ENCODE measurements around the gene OTOP2. TPM values are rescaled to one million over a fixed set of nuclear protein-coding genes. Genes with fewer than 3 reads are reported as not detected.

OTOP2 gene
- total and polyA plus RNA-seq, 9 of the 15 experiments (the other 6 are each of a cell fraction or from before 2014, with no cell fraction given), result 0.04 to 0.36 (median 0.14) TPM; not detected in 1

GRCh38 chr17:74923538-74924249 lies 379 bp upstream of the OTOP2 start (continued):
- TF ChIP-seq RUNX1 (IDR thresholded peaks at IDR 0.05; ENCODE audit: low read depth) (no peak), GTF2A2 (tag; IDR thresholded peaks at IDR 0.05) (no peak), MAFK (IDR thresholded peaks at IDR 0.05; ENCODE audit: low read length) (no peak), ZNF175 (CRISPR knock-in tag; IDR thresholded peaks at IDR 0.05; ENCODE audit: low read depth) (no peak), BDP1 (IDR thresholded peaks at IDR 0.05; ENCODE audit: insufficient read depth, insufficient read length) (no peak), ASH1L (IDR thresholded peaks at IDR 0.05; ENCODE audit: borderline replicate concordance, low read depth, partially characterized antibody) (no peak), MAX (CRISPR knock-in tag; IDR thresholded peaks at IDR 0.05) (peak; percentile 97), DMBX1 (CRISPR knock-in tag; IDR thresholded peaks at IDR 0.05; ENCODE audit: borderline replicate concordance) (no peak), ETV5 (CRISPR knock-in tag; IDR thresholded peaks at IDR 0.05; ENCODE audit: low read depth) (0 out of 2 replicates have a peak, but pooled peaks have one; percentile 58), CREB1 (IDR thresholded peaks at IDR 0.05) (no peak), CREB1 (CRISPR knock-in tag; IDR thresholded peaks at IDR 0.05) (0 out of 2 replicates have a peak, but pooled peaks have one; percentile 47), KLF1 (tag; IDR thresholded peaks at IDR 0.05) (no peak), HINFP (tag; conservative IDR thresholded peaks at IDR 0.05; ENCODE audit: low read depth) (no peak), EHMT2 (IDR thresholded peaks at IDR 0.05) (no peak), ZNF449 (CRISPR knock-in tag; IDR thresholded peaks at IDR 0.05) (no peak), PHTF2 (CRISPR knock-in tag; IDR thresholded peaks at IDR 0.05) (no peak), KAT8 (IDR thresholded peaks at IDR 0.05; ENCODE audit: low read depth) (no peak), SPI1 (IDR thresholded peaks at IDR 0.05; ENCODE audit: borderline replicate concordance, low read depth, low read length) (no peak), MXD1 (CRISPR knock-in tag; IDR thresholded peaks at IDR 0.05; ENCODE audit: borderline replicate concordance, poor library complexity, severe bottlenecking) (no peak), SNRNP70 (optimal IDR thresholded peaks at IDR 0.05; ENCODE audit: low read depth, low read length) (no peak), MBD2 (IDR thresholded peaks at IDR 0.05; ENCODE audit: borderline replicate concordance, low read depth) (no peak), ZNF277 (CRISPR knock-in tag; IDR thresholded peaks at IDR 0.05; ENCODE audit: borderline replicate concordance) (no peak), STAG1 (CRISPR knock-in tag; IDR thresholded peaks at IDR 0.05; ENCODE audit: borderline replicate concordance) (peak; percentile 70; the same call in 1 of the 2 replicates), MYBL2 (IDR thresholded peaks at IDR 0.05; ENCODE audit: low read depth) (no peak), MYBL2 (CRISPR knock-in tag; IDR thresholded peaks at IDR 0.05; ENCODE audit: borderline replicate concordance) (no peak)
